ENCODE measurements around the gene DYSF. TPM values are rescaled to one million over a fixed set of nuclear protein-coding genes. Genes with fewer than 3 reads are reported as not detected.

Gene DYSF
- total and polyA plus RNA-seq, 5 donors, result 36.7 to 49.4 (median 42.1) TPM

- Histone ChIP-seq H3K27me3 (ENCODE audit: control insufficient read depth, insufficient read depth) (no peaks in the 10 kb centered on the region), H3K4me1 (ENCODE audit: control insufficient read depth, insufficient read depth, low read length) (peaks cover 40% of the 10 kb centered on the region), H3K9me3 (ENCODE audit: control insufficient read depth, low read length) (no peaks in the 10 kb centered on the region), H3K4me3 (ENCODE audit: low read length) (no peak overlapping the region), H3K27ac (ENCODE audit: low read length) (peak overlapping the region; percentile 37)
- 86% methylated on average over 9 of the region's 9 CpGs for WGBS
- ATAC-seq, result no peak
- no peak for DNase-seq
- intact Hi-C loops (cut with DNase I), result no loop called here
These were observed 4.0 kb downstream of the DYSF start for GRCh38 chr2:71457123-71457915.

GRCh38 chr2:71457923-71458322 lies 4.6 kb downstream of the DYSF start:
- intact Hi-C loops (cut with DNase I), result no loop called here
- Histone ChIP-seq H3K9me3 (ENCODE audit: control insufficient read depth, low read length) (no peaks in the 10 kb centered on the region), H3K4me3 (ENCODE audit: low read length) (no peak overlapping the region), H3K4me1 (ENCODE audit: control insufficient read depth, insufficient read depth, low read length) (peaks cover 39% of the 10 kb centered on the region), H3K27ac (ENCODE audit: low read length) (peak overlapping the region; percentile 37), H3K27me3 (ENCODE audit: control insufficient read depth, insufficient read depth) (no peaks in the 10 kb centered on the region)
- ATAC-seq (no peak), DNase-seq (no peak)
- 79% methylated on average over 4 of the region's 4 CpGs for WGBS

DNA sequence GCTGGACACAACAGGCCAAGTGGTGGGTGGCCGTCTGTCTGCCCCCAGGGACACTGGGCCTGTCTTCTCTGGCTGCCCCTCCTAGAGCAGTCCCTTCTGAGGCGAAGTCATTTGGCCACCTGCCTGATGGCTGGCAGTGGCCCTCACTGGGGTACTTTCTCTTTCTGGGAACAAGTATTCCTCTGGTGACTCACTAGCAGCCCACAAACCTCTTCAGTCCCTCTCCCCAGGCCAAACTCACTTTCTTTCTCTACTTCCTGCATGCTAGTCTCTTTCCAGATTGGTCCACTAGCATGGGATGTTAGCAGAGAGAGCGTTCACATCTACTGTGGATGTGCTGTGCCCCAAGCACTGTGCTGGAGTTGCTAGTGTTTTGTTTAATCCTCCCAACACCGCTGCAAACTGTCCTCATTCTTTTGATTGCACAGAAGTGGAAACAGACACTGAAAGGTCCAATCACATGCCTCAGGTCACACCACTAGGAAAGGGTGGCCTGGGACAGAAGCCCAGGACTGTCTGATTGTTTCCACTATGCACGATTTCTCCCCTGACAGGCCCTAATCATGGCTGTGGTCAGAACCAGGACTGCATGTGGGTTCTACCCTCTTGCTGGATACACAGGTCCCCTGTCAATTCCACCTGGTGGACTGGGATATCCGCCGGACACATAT lies 5.2 kb downstream of the DYSF start:
- Histone ChIP-seq H3K27ac (ENCODE audit: low read length) (peak overlapping the region; percentile 73), H3K4me1 (ENCODE audit: control insufficient read depth, insufficient read depth, low read length) (peaks cover 39% of the 10 kb centered on the region)

GRCh38 chr2:71459084-71459431 lies 5.7 kb downstream of the DYSF start:
- no peaks in the 10 kb centered on the region for H3K27me3 ChIP-seq (ENCODE audit: control insufficient read depth, insufficient read depth)
- H3K27ac ChIP-seq (ENCODE audit: low read length), result peak overlapping the region; percentile 73
- H3K4me3 ChIP-seq (ENCODE audit: low read length), result no peak overlapping the region
- ATAC-seq (no peak), DNase-seq (no peak)
- H3K9me3 ChIP-seq (ENCODE audit: control insufficient read depth, low read length), result no peaks in the 10 kb centered on the region
- H3K4me1 ChIP-seq (ENCODE audit: control insufficient read depth, insufficient read depth, low read length), result peaks cover 39% of the 10 kb centered on the region
- 62% methylated on average over 2 of the region's 2 CpGs for WGBS
- intact Hi-C loops (cut with DNase I), result no loop called here

More for the DNA sequence above, 5.2 kb downstream of the DYSF start:
- ATAC-seq (peak; percentile 49), DNase-seq (no peak)
- Histone ChIP-seq H3K9me3 (ENCODE audit: control insufficient read depth, low read length) (no peaks in the 10 kb centered on the region), H3K27me3 (ENCODE audit: control insufficient read depth, insufficient read depth) (no peaks in the 10 kb centered on the region), H3K4me3 (ENCODE audit: low read length) (no peak overlapping the region)
- intact Hi-C loops (cut with DNase I), result no loop called here
- 55% methylated on average over 7 of the region's 7 CpGs for WGBS

DNA sequence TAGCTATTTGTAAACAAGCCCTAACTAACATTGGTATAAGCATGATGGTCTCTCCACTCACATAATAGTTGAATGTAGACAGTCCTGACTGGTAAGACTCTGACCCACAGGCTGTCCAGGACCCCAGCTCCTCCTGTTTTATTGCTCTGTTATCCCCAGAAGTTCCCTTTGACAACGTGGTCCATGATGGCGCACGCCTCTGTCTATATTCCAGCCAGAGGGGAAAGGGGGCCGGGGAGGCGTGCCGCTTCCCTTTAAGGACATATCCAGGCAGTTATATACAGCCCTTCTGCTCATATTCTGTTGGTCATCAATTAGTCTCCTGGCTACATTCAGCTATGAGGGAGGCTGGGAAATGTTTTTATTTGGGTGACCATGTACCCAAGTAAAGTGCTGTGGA lies 6.7 kb downstream of the DYSF start:
- H3K4me1 ChIP-seq (ENCODE audit: control insufficient read depth, insufficient read depth, low read length), result peaks cover 35% of the 10 kb centered on the region

GRCh38 chr2:71460595-71461303 lies 7.4 kb downstream of the DYSF start:
- no peaks in the 10 kb centered on the region for H3K9me3 ChIP-seq (ENCODE audit: control insufficient read depth, low read length)
- peak in 2 of 3 donors; percentile 51 to 73 for DNase-seq
- intact Hi-C loops (cut with DNase I), result loop anchor here in 3 of 4 donors (5.0 kb wide), 2 partner anchors 42 to 47 kb away; no protein-coding TSS in a partner anchor
- H3K4me1 ChIP-seq (ENCODE audit: control insufficient read depth, insufficient read depth, low read length), result peaks cover 29% of the 10 kb centered on the region
- WGBS, result 43% methylated on average over 9 of the region's 9 CpGs
- peak; percentile 47 to 61 for ATAC-seq
- H3K27ac ChIP-seq (ENCODE audit: low read length), result peak overlapping the region; percentile 56
- H3K27me3 ChIP-seq (ENCODE audit: control insufficient read depth, insufficient read depth), result no peaks in the 10 kb centered on the region
- H3K4me3 ChIP-seq (ENCODE audit: low read length), result no peak overlapping the region

More for the DNA sequence above, 6.7 kb downstream of the DYSF start:
- no peak for ATAC-seq
- whole genome bisulfite sequencing, result 70% methylated on average over 6 of the region's 6 CpGs
- no peak for DNase-seq
- Histone ChIP-seq H3K27me3 (ENCODE audit: control insufficient read depth, insufficient read depth) (no peaks in the 10 kb centered on the region), H3K27ac (ENCODE audit: low read length) (peak overlapping the region; percentile 34), H3K9me3 (ENCODE audit: control insufficient read depth, low read length) (no peaks in the 10 kb centered on the region), H3K4me3 (ENCODE audit: low read length) (no peak overlapping the region)
- intact Hi-C loops (cut with DNase I), result loop anchor here in 3 of 4 donors (5.0 kb wide), 2 partner anchors 42 to 47 kb away; no protein-coding TSS in a partner anchor

GRCh38 chr2:71461304-71461671 lies 7.9 kb downstream of the DYSF start:
- intact Hi-C loops (cut with DNase I), result loop anchor here in 3 of 4 donors (5.0 kb wide), 2 partner anchors 41 to 46 kb away; no protein-coding TSS in a partner anchor
- no peak overlapping the region for H3K4me3 ChIP-seq (ENCODE audit: low read length)
- H3K4me1 ChIP-seq (ENCODE audit: control insufficient read depth, insufficient read depth, low read length), result peaks cover 29% of the 10 kb centered on the region
- DNase-seq (no peak), ATAC-seq (no peak)
- H3K27ac ChIP-seq (ENCODE audit: low read length), result peak overlapping the region; percentile 56
- no peaks in the 10 kb centered on the region for H3K27me3 ChIP-seq (ENCODE audit: control insufficient read depth, insufficient read depth)
- no peaks in the 10 kb centered on the region for H3K9me3 ChIP-seq (ENCODE audit: control insufficient read depth, low read length)
- 44% methylated on average over 5 of the region's 5 CpGs for WGBS

DNA sequence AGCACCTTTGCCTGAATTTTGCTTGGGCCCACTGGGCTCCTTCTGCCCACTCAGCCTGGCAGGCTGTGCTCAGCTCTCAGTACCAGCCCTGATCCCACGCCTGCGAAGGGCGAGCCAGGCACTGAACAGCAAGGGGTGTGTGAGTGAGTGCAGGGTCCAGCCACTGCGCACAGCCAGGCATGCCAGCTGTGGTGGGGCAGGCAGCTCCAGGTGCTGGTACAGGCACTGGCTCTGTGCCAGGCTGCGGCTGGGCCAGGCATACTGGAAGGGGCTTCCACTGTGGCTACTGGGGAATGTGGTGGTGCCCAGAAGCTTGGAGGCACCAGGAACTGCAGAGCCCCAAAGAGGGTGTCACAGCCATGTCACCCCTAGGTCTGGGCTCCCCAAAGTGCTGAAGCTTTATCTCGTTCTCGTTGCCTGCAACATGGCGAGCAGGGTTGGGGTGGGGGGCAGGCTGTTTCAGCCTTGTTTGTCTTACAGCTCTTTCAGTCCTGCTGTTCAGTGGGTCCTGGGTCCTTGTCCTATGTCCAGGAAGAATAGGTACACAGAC lies 8.8 kb downstream of the DYSF start:
- intact Hi-C loops (cut with DNase I), result loop anchor here in 3 of 4 donors (5.0 kb wide), 2 partner anchors 40 to 45 kb away; no protein-coding TSS in a partner anchor
- 84% methylated on average over 8 of the region's 8 CpGs for WGBS
- H3K4me3 ChIP-seq (ENCODE audit: low read length), result no peak overlapping the region
- H3K9me3 ChIP-seq (ENCODE audit: control insufficient read depth, low read length), result no peaks in the 10 kb centered on the region
- ATAC-seq (no peak), DNase-seq (no peak)
- no peak overlapping the region for H3K27ac ChIP-seq (ENCODE audit: low read length)
- H3K4me1 ChIP-seq (ENCODE audit: control insufficient read depth, insufficient read depth, low read length), result peaks cover 29% of the 10 kb centered on the region
- no peaks in the 10 kb centered on the region for H3K27me3 ChIP-seq (ENCODE audit: control insufficient read depth, insufficient read depth)

GRCh38 chr2:71462641-71463341 lies 9.4 kb downstream of the DYSF start:
- Histone ChIP-seq H3K4me1 (ENCODE audit: control insufficient read depth, insufficient read depth, low read length) (peaks cover 25% of the 10 kb centered on the region), H3K27me3 (ENCODE audit: control insufficient read depth, insufficient read depth) (no peaks in the 10 kb centered on the region), H3K9me3 (ENCODE audit: control insufficient read depth, low read length) (no peaks in the 10 kb centered on the region), H3K27ac (ENCODE audit: low read length) (no peak overlapping the region), H3K4me3 (ENCODE audit: low read length) (no peak overlapping the region)
- intact Hi-C loops (cut with DNase I), result loop anchor here in 3 of 4 donors (5.0 kb wide), 2 partner anchors 40 to 45 kb away; no protein-coding TSS in a partner anchor
- WGBS, result 95% methylated on average over 5 of the region's 5 CpGs
- DNase-seq (no peak), ATAC-seq (no peak)

DNA sequence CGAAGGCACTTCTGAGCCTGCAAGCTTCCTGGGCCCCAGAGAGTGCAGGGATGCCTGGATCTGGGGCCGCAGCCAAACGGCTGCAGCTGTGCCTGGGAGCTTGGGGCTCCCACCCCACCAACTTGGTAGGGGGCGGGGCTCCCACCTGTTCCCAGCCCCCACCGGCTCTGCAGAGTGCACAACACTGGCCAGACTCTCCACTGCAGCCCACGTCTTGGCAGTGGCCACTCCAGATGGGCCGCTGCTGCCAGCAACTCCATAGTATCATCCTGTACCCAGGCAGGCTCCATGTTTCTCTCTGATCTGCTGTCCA lies 9.9 kb downstream of the DYSF start:
- peaks cover 23% of the 10 kb centered on the region for H3K4me1 ChIP-seq (ENCODE audit: control insufficient read depth, insufficient read depth, low read length)
- intact Hi-C loops (cut with DNase I), result loop anchor here in 3 of 4 donors (5.0 kb wide), 2 partner anchors 39 to 44 kb away; no protein-coding TSS in a partner anchor

More for the DNA sequence above, 9.9 kb downstream of the DYSF start:
- H3K27ac ChIP-seq (ENCODE audit: low read length), result no peak overlapping the region
- no peaks in the 10 kb centered on the region for H3K9me3 ChIP-seq (ENCODE audit: control insufficient read depth, low read length)
- ATAC-seq (no peak), DNase-seq (no peak)
- 89% methylated on average over 7 of the region's 7 CpGs for WGBS
- H3K4me3 ChIP-seq (ENCODE audit: low read length), result no peak overlapping the region
- H3K27me3 ChIP-seq (ENCODE audit: control insufficient read depth, insufficient read depth), result no peaks in the 10 kb centered on the region

All from right cardiac atrium (tissue), 5 donors.